Heart right ventricle (tissue), 16 donors: Measurements from ENCODE around the gene KIAA0930. TPM values are rescaled to one million over a fixed set of nuclear protein-coding genes. Genes with fewer than 3 reads are reported as not detected.

Source experiments
- ATAC-seq, 8 donors: fragments of 200-7000 bp; cut with Tn5 transposase; one replicate each; pipeline ENCODE4 v1.9.1; 2020; ENCODE audit warnings: mild to moderate bottlenecking in 8 of 8, moderate library complexity in 8 of 8, moderate number of reproducible peaks in 1 of 8
- DNase-seq, 2 donors: peaks; one replicate each; pipeline ENCODE4 v3.0.0-alpha.2; 2020
- H3K27ac ChIP-seq, 10 donors: fragments of 200-600 bp; sonication (generic) in 2 of 10; one replicate each; pipeline versions ENCODE4 v1.5.0 to v1.8.0; 2020 to 2022; ENCODE audit warnings: mild to moderate bottlenecking in 3 of 10
- H3K27me3 ChIP-seq, 7 donors: fragments of 200-600 bp; one replicate each; pipeline ENCODE4 v1.8.0; 2021 to 2022; ENCODE audit warnings: mild to moderate bottlenecking in 2 of 7
- H3K36me3 ChIP-seq, 9 donors: fragments of 200-600 bp; sonication (generic) in 1 of 9; one replicate each; pipeline versions ENCODE4 v1.5.0 to v1.8.0; 2020 to 2022; ENCODE audit warnings: mild to moderate bottlenecking in 2 of 9
- H3K4me1 ChIP-seq, 9 donors: fragments of 200-600 bp; sonication (generic) in 1 of 9; one replicate each; pipeline versions ENCODE4 v1.5.0 to v1.8.0; 2020 to 2022; ENCODE audit warnings: mild to moderate bottlenecking in 4 of 9
- H3K4me3 ChIP-seq, 10 donors: fragments of 200-600 bp; sonication (generic) in 2 of 10; one replicate each; pipeline versions ENCODE4 v1.5.0 to v1.8.0; 2020 to 2022; ENCODE audit warnings: mild to moderate bottlenecking in 7 of 10, moderate library complexity in 2 of 10
- H3K9me3 ChIP-seq, 11 donors: fragments of 200-600 bp in 10 of 11; sonication (generic) in 2 of 11; one replicate each; pipeline versions ENCODE4 v1.5.0 to v1.8.0; 2013 to 2022; ENCODE audit warnings: mild to moderate bottlenecking in 2 of 11, control low read depth in 1 of 11, moderate library complexity in 1 of 11
- CTCF ChIP-seq, 9 donors: fragments of 200-600 bp; sonication (generic) in 2 of 9; IDR thresholded peaks; one replicate each; pipeline versions ENCODE4 v1.5.0 to v1.8.0; 2021 to 2022; ENCODE audit warnings: antibody characterized with exemption in 9 of 9, mild to moderate bottlenecking in 5 of 9, moderate library complexity in 1 of 9
- WGBS, 2 donors: extraction: QIAGEN DNeasy Blood & Tissue Kit; methylation state at CpG; one replicate each; pipeline ENCODE4 v1.1.7; 2013; ENCODE audit warnings: inconsistent platforms in 1 of 2; 5-methylcytosine and 5-hydroxymethylcytosine counted together
- intact Hi-C, 10 donors: fragments of 100-400 bp; cut with DNase I; formaldehyde crosslinking; loops; one replicate each; pipeline versions ENCODE4 v1.11.1 to v1.14.2; 2022
- polyA plus RNA-seq, 2 donors: library from polyadenylated mRNA; stranded (reverse); fragments of 200-250 nt; gene quantifications; one replicate each; pipeline ENCODE4 v1.2.3, GENCODE V29; 2013
- total RNA-seq, 10 donors: library from RNA; stranded (reverse); fragmentation: NEBNext Ultra II Directional in 3 of 10; extraction: Animal tissue kit (Norgen Biotek cat#: 25700) in 3 of 10; gene quantifications; one replicate each; pipeline versions ENCODE4 v1.2.1 to v1.2.4, GENCODE V29; 2021 to 2023
- donor health status: Arrhythmogenic right ventricular cardiomyopathy.
- donor health status: ischemic (EF 13 %, LVEDD 7.1; RV severe dilation, severe dysfunction).
- donor health status: healthy with polysubstance abuse.
- donor health status: DM: no; HTN: yes; CAD: no.
- donor health status: DM: no; HTN: no; CAD: no.
- donor health status: ischemic (EF 25% LVEDD 6.9; RV normal size, moderate dysfunction).
- donor health status: ischemic (EF 25% LVEDD 5.7; RV mildly dilated, moderate dysfunction).
- donor health status: healthy.
- donor health status: DM: yes; HTN: yes; CAD: no.
- donor health status: Ischemic cardiomyopathy.
- donor health status: ischemic (EF 35%, LVEDD 5.7; RV mildly dilated, moderate dysfunction).
- donor health status: nonischemic (EF 11% LVEDD 7.7; RV severe dilation, severe dysfunction).
- donor health status: DM: yes; HTN: yes; CAD: no.
- donor health status: PGD.
- donor health status: ischemic (EF 29% LVEDD 5.4; RV normal size, mild dysfunction).
- donor health status: nonischemic (EF 23%, LVEDD 6.1; RV moderate dilation, normal function).

Gene KIAA0930
- total and polyA plus RNA-seq, 12 donors: 9.1 to 48.3 (median 16.3) TPM

DNA sequence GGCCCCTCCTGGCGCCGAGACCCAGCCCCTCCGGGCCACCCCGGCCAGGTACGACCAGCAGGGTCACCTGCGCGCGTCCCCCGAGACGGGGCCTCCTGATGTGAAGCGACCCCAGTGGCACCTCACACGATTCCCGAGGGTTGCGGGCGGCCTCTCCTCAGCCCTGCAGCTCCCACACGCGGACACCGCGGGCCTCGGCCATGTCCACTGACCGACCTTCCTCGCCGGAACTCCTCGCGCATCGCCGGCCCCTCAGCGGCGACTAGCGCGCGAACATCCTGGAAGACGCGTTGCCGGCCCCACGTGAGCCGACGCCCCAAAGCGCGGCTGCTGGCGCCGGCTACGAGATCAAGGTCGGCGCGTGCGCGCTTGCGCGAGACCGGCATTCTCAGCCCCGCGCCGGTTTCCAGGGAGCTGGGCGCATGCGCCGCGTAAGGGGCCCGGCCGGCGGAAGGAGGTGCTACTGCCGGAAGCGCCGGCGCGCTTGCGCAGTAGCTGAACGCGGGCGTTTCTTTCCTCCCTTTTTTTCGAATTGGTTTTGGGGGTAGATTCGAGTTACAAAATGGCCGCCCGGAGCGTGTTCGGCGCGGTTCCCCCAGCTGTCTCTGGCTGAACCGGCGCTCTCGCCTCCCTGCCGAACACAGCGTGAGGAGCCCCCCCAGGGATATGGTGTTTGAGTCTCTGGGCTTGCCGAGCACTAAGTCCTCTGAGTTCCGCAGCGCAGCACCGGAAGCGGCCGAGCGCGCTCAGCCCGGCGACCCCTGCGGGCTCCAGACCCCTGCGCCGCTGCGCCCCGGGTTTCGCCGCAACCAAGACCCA lies 77.0 kb downstream of the KIAA0930 start, which contains the start of gene NUP50:
TSS of gene NUP50 (plus strand) at position 475 of the 819 bp plus-strand sequence. CDS start 4,253 bp downstream, outside the sequence.
- Histone ChIP-seq H3K9me3 (no peaks in the 10 kb centered on the region), H3K27me3 (no peaks in the 10 kb centered on the region), H3K4me1 (peaks cover 0 to 60% (median 25%) of the 10 kb centered on the region in 9 donors), H3K36me3 (peaks cover 0 to 23% (median 7%) of the 10 kb centered on the region in 9 donors), H3K27ac (peak within 1 kb of the TSS; percentile 60 to 95 (median 88)), H3K4me3 (peak within 1 kb of the TSS; percentile 69 to 96 (median 87))
- DNase-seq: peak; percentile 94 to 97
- WGBS, 2 donors: 0 to 1% methylated on average over 96 to 100 of the region's 100 CpGs
- TF ChIP-seq CTCF (IDR thresholded peaks at IDR 0.05): peak in 5 of 9 donors; percentile 4 to 37 (median 11)
- intact Hi-C loops: no loop called here
- ATAC-seq: peak; percentile 94 to 98 (median 97)

DNA sequence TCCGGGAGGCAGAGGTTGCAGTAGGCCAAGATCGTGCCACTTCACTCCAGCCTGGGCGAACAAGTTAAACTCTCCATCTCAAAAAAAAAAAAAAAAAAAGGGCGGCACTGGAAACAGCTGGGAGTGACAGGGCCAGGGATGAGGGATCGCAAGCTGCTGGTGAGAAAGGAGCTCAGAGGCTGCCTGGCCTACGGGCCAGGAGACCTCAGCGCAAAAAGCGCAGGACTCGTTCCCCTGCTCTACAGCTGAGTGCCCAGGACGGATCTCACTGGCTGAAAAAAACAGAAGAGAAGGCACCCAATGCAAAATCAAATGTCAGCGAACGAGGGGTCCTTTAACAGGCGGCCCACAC lies 77.6 kb downstream of the KIAA0930 start:
- peaks cover 0 to 60% (median 25%) of the 10 kb centered on the region in 9 donors for H3K4me1 ChIP-seq
- peak; percentile 36 to 70 (median 48) for ATAC-seq
- no peak for DNase-seq
- H3K27me3 ChIP-seq: no peaks in the 10 kb centered on the region
- H3K36me3 ChIP-seq: peaks cover 0 to 17% (median 1%) of the 10 kb centered on the region in 9 donors
- peak overlapping the region; percentile 69 to 96 (median 87) for H3K4me3 ChIP-seq
- intact Hi-C loops: no loop called here
- no peak for TF ChIP-seq CTCF (IDR thresholded peaks at IDR 0.05)
- 6 to 9% methylated on average over 12 to 13 of the region's 13 CpGs for WGBS, 2 donors
- no peaks in the 10 kb centered on the region for H3K9me3 ChIP-seq
- peak overlapping the region; percentile 48 to 95 (median 88) for H3K27ac ChIP-seq

- Histone ChIP-seq H3K36me3 (peaks cover 0 to 16% (median 5%) of the 10 kb centered on the region in 9 donors), H3K4me3 (peak overlapping the region in 9 of 10 donors; percentile 69 to 96 (median 87)), H3K9me3 (no peaks in the 10 kb centered on the region), H3K27ac (peak overlapping the region in 2 of 10 donors; percentile 81 to 95), H3K27me3 (no peaks in the 10 kb centered on the region), H3K4me1 (peaks cover 0 to 59% (median 25%) of the 10 kb centered on the region in 9 donors)
- WGBS, 2 donors: 80% methylated on average over 19 of the region's 19 CpGs
- DNase-seq: no peak
- intact Hi-C loops: no loop called here
- no peak for ATAC-seq
- no peak for TF ChIP-seq CTCF (IDR thresholded peaks at IDR 0.05)
Measured at GRCh38 chr22:45162531-45162930, 78.2 kb downstream of the KIAA0930 start.

DNA sequence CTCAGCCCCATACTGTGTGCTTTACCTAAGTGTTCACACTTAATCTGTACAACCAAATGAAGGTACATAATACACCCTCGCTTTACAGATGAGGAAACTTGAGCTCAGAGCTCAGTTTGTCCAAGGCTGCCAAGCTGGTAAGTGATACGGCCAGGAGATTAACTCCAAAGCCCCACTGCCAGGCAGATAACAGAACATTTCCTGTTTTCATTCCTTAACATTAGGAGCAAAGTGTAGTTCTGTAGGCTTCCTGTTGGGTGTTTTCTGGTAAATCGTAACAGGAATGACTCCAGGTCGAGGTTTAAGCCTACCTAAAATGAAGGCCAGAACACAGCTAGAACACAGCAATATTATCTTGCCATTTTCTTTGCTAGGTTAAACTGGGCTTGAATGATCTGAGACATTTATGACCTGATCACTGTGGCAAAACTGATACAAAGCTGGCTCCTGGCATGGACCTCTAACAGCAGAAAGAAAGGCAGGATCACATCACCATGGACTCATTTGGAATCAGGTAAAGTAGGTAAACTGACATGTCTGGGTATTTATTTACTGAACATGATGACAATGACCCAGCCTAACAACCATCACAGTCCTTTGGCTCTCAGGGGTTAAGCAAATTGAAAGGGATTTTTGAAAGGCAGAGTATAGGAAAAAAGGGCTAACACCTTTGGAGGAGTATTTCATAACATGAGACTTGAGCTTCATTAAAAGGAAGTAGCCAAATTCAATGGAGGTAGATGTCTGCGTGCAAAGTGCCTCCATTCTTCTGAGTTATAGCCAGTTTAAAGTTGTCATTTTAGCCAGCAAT lies 80.8 kb downstream of the KIAA0930 start:
- intact Hi-C loops: no loop called here

More for the DNA sequence above, 80.8 kb downstream of the KIAA0930 start:
- Histone ChIP-seq H3K4me3 (no peak overlapping the region), H3K27me3 (no peaks in the 10 kb centered on the region), H3K4me1 (peaks cover 0 to 32% (median 15%) of the 10 kb centered on the region in 9 donors), H3K9me3 (no peaks in the 10 kb centered on the region), H3K36me3 (peaks cover 0 to 25% (median 7%) of the 10 kb centered on the region in 9 donors), H3K27ac (peak overlapping the region in 4 of 10 donors; percentile 6 to 68 (median 22))
- WGBS, 2 donors: 42 to 58% methylated on average over 5 of the region's 5 CpGs
- no peak for ATAC-seq
- no peak for TF ChIP-seq CTCF (IDR thresholded peaks at IDR 0.05)
- DNase-seq: no peak
